Suprapubic skin (tissue), 3 donors: ENCODE measurements around the gene SERBP1.

Experiments
- CTCF ChIP-seq, 2 donors: fragments of 200-600 bp in 1 of 2; fragments of 450-650 bp in 1 of 2; sonication (generic) in 1 of 2; IDR thresholded peaks; one replicate each; pipeline ENCODE4 v1.5.1; 2016 to 2019; ENCODE audit warnings: antibody characterized with exemption in 2 of 2, mild to moderate bottlenecking in 1 of 2, moderate library complexity in 1 of 2
- POLR2A ChIP-seq, 2 donors: fragments of 450-650 bp; IDR thresholded peaks; one replicate each; pipeline ENCODE4 v1.6.1; 2017; ENCODE audit warnings: antibody characterized with exemption in 2 of 2, mild to moderate bottlenecking in 2 of 2, moderate library complexity in 2 of 2

- TF ChIP-seq CTCF (IDR thresholded peaks at IDR 0.05) = no peak
- no peak for TF ChIP-seq POLR2A (IDR thresholded peaks at IDR 0.05)
Observed at GRCh38 chr1:67476906-67477305, 46.7 kb upstream of the SERBP1 start.
